Lower leg skin (tissue), 4 donors: ENCODE measurements around the gene ZBTB18. TPM values are rescaled to one million over a fixed set of nuclear protein-coding genes. Genes with fewer than 3 reads are reported as not detected.

Source experiments
- DNase-seq, 2 donors: peaks; one replicate each; pipeline ENCODE4 v3.0.0-alpha.2; 2019; ENCODE audit warnings: low spot score in 2 of 2
- H3K4me3 ChIP-seq: fragments of 200-600 bp; sonication (generic); 2 replicates; pipeline ENCODE4 v1.5.1; 2017; ENCODE audit warnings: mild to moderate bottlenecking, low read depth; ENCODE audit not compliant: poor library complexity, severe bottlenecking
- CTCF ChIP-seq, 3 donors: fragments of 450-650 bp; IDR thresholded peaks; one replicate each; pipeline ENCODE4 v1.5.1; 2016; ENCODE audit warnings: antibody characterized with exemption in 3 of 3, mild to moderate bottlenecking in 3 of 3, moderate library complexity in 2 of 3
- POLR2A ChIP-seq, 2 donors: fragments of 450-650 bp; IDR thresholded peaks; one replicate each; pipeline ENCODE4 v1.6.1; 2016 to 2017; ENCODE audit warnings: antibody characterized with exemption in 2 of 2, mild to moderate bottlenecking in 1 of 2, moderate library complexity in 1 of 2
- WGBS, 2 donors: methylation state at CpG; one replicate each; pipeline ENCODE4 v1.1.5; 2018; 5-methylcytosine and 5-hydroxymethylcytosine counted together
- intact Hi-C: fragments of 100-400 bp; cut with DNase I; formaldehyde crosslinking; loops from one replicate; pipeline ENCODE4 v1.15.0; 2023; ENCODE audit warnings: low total_unique reads
- total RNA-seq, 4 donors: library from RNA; depleted of rRNA; stranded (reverse); fragments of >200 nt; gene quantifications; one replicate each; pipeline ENCODE4 v1.1.0, GENCODE V29; 2016

ZBTB18 gene
- total RNA-seq, 4 donors from 2014 or later: 10.6 to 14.3 (median 11.7) TPM

- TF ChIP-seq POLR2A (IDR thresholded peaks at IDR 0.05) (no peak), CTCF (IDR thresholded peaks at IDR 0.05) (no peak)
- intact Hi-C loops: no loop called here
- WGBS, 2 donors: 92 to 93% methylated on average over 4 of the region's 4 CpGs
- no peak for DNase-seq
- H3K4me3 ChIP-seq: no peak overlapping the region
These were observed 11.2 kb downstream of the ZBTB18 start for GRCh38 chr1:244062156-244062725.

GRCh38 chr1:244063498-244063897 lies 12.4 kb downstream of the ZBTB18 start:
- no peak for DNase-seq
- 68% methylated on average over 6 of the region's 6 CpGs for WGBS, 2 donors
- no peak overlapping the region for H3K4me3 ChIP-seq
- intact Hi-C loops: no loop called here
- TF ChIP-seq CTCF (IDR thresholded peaks at IDR 0.05) (no peak), POLR2A (IDR thresholded peaks at IDR 0.05) (no peak)

GRCh38 chr1:244064621-244065020 lies 13.5 kb downstream of the ZBTB18 start:
- H3K4me3 ChIP-seq: no peak overlapping the region
- intact Hi-C loops: no loop called here
- no peak for DNase-seq
- TF ChIP-seq CTCF (IDR thresholded peaks at IDR 0.05) (no peak), POLR2A (IDR thresholded peaks at IDR 0.05) (no peak)
- 92 to 94% methylated on average over 8 of the region's 8 CpGs for WGBS, 2 donors

- WGBS, 2 donors: 70 to 71% methylated on average over 9 of the region's 9 CpGs
- TF ChIP-seq POLR2A (IDR thresholded peaks at IDR 0.05) (no peak), CTCF (IDR thresholded peaks at IDR 0.05) (no peak)
- H3K4me3 ChIP-seq: no peak overlapping the region
- DNase-seq: no peak
- intact Hi-C loops: no loop called here
These were observed 14.1 kb downstream of the ZBTB18 start for GRCh38 chr1:244065063-244065793.

- no peak for DNase-seq
- TF ChIP-seq POLR2A (IDR thresholded peaks at IDR 0.05): no peak
- TF ChIP-seq CTCF (IDR thresholded peaks at IDR 0.05): no peak
- intact Hi-C loops: no loop called here
- no peak overlapping the region for H3K4me3 ChIP-seq
- WGBS, 2 donors: 6 to 14% methylated on average over 4 of the region's 4 CpGs
These were observed 14.9 kb downstream of the ZBTB18 start for GRCh38 chr1:244065960-244066388.
